Measurements from ENCODE around the gene DDOST.

The DDOST gene

DNA sequence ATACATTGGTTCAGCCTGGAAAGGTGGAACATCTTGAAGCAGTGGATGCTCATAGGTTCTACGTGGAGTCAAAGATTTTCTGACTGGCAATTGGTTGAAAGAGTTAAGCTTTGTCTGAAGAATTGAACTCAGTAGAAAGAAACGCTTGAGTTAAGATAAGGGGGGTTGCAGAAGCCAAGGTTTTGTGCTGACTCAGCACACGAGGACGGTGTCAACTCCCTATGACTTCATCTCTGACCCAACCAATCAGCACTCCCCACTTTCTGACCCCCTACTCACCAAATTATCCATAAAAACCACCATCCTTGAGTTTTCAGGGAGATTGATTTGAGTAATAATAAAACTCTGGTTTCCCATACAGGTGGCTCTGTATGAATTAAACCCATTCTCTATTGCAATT, 30.4 kb downstream of the DDOST start:
- Mint-ChIP-seq H3K27me3 (peaks cover 5% of the 10 kb centered on the region), H3K36me3 (no peaks in the 10 kb centered on the region), H3K27ac (no peak overlapping the region), H3K9me3 (ENCODE audit: low read depth) (no peaks in the 10 kb centered on the region), H3K4me1 (ENCODE audit: low read depth) (peaks cover 16% of the 10 kb centered on the region), H3K4me3 (no peak overlapping the region)

DNA sequence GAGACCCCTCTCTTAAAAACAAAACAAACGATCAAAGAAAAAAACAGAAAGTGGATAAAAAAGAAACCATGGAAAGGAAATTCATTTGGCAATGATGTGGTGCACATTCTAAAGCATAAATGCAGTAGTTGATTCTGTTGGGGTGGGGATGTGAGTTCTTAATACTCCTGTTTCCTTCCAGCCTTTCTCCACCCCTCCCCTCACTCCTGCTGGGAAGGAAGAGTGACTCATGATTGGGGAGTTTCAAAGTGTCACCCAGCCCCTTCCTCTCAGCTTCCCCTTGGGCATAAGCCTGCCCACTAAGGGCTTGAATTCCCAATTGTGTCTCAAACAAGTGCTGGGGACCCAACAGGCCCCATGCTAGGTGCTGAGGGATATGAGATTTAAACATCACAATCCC, 34.6 kb downstream of the DDOST start:
- Mint-ChIP-seq H3K4me3 (no peak overlapping the region), H3K4me1 (ENCODE audit: low read depth) (no peaks in the 10 kb centered on the region), H3K9me3 (ENCODE audit: low read depth) (no peaks in the 10 kb centered on the region), H3K36me3 (no peaks in the 10 kb centered on the region), H3K27me3 (peaks cover 5% of the 10 kb centered on the region), H3K27ac (no peak overlapping the region)

DNA sequence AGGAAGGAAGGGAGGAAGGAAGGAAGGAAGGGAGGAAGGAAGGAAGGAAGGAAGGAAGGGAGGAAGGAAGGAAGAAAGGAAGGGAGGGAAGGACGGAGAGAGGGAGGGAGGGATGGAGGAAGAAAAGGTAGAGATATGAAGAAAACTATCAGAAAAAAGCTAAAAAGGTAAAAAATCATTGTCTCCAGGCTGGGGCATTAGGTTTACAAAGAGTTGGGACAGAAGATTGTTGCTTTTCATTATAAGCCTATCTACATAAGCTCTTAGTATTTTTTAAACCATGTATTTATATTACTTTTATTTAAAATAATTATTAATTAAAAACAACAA, 35.1 kb downstream of the DDOST start:
- Mint-ChIP-seq H3K36me3 (no peaks in the 10 kb centered on the region), H3K4me1 (ENCODE audit: low read depth) (no peaks in the 10 kb centered on the region), H3K27me3 (peaks cover 5% of the 10 kb centered on the region), H3K9me3 (ENCODE audit: low read depth) (no peaks in the 10 kb centered on the region), H3K4me3 (no peak overlapping the region), H3K27ac (no peak overlapping the region)

DNA sequence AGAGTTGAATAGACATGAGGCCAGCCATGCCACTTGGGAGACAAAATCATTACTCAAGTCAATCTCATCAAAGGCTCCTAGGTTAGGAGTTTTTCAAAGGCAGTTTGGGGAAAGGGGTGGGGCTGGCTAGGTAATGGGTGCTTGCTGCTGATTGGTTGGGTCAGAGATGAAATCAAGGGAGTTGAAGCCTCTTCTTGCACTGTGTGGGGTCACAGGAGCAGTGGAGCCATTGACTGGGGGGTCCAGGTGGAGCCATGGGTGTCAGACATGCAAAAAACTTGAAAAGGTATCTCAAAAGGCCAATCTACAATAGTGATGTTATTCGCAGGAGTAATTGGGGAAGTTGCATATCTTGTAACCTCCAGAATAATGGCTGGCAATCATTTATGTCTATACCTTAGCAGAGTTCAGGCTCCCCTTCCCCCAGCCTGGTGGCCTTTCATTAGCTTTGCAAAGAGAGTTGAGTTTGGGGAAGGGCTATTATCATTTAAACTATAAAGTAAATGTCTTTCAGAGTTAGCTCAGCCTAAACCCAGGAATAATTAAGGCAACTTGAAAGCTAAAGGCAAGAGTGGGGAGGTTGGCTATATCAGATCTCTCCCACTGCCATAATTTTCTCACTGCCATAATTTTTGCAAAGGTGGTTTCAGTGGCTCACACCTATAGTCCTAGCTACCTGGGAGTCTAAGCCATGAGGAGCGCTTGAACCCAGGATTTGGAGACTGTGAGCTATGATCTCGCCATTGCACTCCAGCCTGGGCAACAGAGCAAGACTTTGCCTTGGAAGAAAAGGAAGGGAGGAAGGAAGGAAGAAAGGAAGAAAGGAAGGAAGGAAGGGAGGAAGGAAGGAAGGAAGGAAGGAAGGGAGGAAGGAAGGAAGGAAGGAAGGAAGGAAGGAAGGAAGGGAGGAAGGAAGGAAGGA, 35.7 kb downstream of the DDOST start:
- H3K27ac Mint-ChIP-seq = no peak overlapping the region
- no peak overlapping the region for H3K4me3 Mint-ChIP-seq
- no peaks in the 10 kb centered on the region for H3K9me3 Mint-ChIP-seq (ENCODE audit: low read depth)
- H3K4me1 Mint-ChIP-seq (ENCODE audit: low read depth) = no peaks in the 10 kb centered on the region
- H3K36me3 Mint-ChIP-seq = no peaks in the 10 kb centered on the region
- H3K27me3 Mint-ChIP-seq = peaks cover 5% of the 10 kb centered on the region

DNA sequence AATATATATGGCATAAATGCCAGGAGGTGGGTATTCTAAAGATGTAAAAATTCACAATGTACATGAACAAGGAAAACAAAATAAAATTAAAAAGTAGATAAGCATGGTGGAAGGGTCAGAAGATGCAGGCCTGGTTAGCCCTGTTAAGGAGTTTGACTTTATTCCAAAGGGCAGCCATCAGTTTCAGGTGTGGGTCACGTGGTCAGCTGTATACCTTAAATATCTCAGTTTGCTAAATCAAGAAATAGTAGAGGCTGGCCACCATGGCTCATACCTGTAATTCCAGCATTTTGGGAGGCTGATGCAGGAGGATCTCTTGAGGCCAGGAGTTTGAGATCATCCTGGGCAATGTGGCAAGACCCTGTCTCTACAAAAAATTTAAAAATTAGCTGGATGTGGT, 36.5 kb downstream of the DDOST start:
- Mint-ChIP-seq H3K4me1 (ENCODE audit: low read depth) (no peaks in the 10 kb centered on the region), H3K27ac (no peak overlapping the region), H3K27me3 (peaks cover 5% of the 10 kb centered on the region), H3K4me3 (no peak overlapping the region), H3K9me3 (ENCODE audit: low read depth) (no peaks in the 10 kb centered on the region), H3K36me3 (no peaks in the 10 kb centered on the region)

DNA sequence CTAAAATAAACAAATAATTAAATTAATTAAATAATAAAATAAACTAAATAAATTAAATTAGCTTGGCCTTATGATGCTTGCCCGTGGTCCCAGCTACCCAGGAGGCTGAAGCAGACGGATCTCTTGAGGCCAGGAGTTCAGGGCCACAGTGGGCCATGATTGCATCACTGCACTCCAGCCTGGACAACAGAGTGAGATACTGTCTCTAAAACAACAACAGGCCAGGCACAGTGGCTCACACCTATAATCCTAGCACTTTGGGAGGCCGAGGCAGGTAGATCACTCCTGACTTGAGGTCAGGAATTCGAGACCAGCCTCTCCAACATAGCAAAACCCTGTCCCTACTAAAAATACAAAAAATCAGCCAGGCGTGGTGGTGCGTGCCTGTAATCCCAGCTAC, 40.2 kb downstream of the DDOST start:
- no peak overlapping the region for H3K4me3 Mint-ChIP-seq
- no peaks in the 10 kb centered on the region for H3K4me1 Mint-ChIP-seq (ENCODE audit: low read depth)
- H3K27me3 Mint-ChIP-seq = peaks cover 4% of the 10 kb centered on the region
- no peak overlapping the region for H3K27ac Mint-ChIP-seq
- no peaks in the 10 kb centered on the region for H3K36me3 Mint-ChIP-seq
- no peaks in the 10 kb centered on the region for H3K9me3 Mint-ChIP-seq (ENCODE audit: low read depth)

DNA sequence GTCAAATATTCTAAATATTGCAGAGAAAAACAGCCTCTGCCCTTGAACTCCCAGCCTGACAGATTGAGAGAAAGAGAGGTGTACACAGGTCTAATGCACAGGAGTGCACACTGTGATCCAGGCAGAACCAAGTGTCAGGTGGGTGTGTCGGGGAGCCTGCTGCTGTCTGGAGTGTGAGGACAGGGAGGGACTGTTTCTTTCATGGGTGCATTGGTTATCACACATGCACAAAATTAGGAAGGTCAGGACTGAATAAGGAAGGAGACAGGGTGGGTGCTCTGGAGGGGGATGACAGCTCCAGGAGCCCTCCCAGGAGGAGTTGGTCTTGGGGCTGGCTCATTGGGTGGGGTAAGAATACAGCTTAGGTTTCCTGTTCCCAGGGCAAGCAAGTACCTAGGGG, 41.2 kb downstream of the DDOST start:
- no peaks in the 10 kb centered on the region for H3K4me1 Mint-ChIP-seq (ENCODE audit: low read depth)
- H3K36me3 Mint-ChIP-seq = no peaks in the 10 kb centered on the region
- no peaks in the 10 kb centered on the region for H3K9me3 Mint-ChIP-seq (ENCODE audit: low read depth)
- H3K4me3 Mint-ChIP-seq = no peak overlapping the region
- peaks cover 4% of the 10 kb centered on the region for H3K27me3 Mint-ChIP-seq
- H3K27ac Mint-ChIP-seq = no peak overlapping the region

DNA sequence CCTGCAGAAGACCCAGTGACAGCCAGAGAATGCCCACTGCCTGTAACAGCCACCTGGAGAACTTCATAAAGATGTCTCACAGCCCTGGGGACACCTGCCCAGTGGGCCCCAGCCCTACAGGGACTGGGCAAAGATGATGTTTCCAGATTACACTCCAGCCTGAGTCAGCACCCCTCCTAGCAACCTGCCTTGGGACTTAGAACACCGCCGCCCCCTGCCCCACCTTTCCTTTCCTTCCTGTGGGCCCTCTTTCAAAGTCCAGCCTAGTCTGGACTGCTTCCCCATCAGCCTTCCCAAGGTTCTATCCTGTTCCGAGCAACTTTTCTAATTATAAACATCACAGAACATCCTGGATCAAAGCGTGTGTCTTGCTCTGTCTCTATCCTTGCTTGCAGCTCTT, 42.6 kb downstream of the DDOST start:
- no peak overlapping the region for H3K4me3 Mint-ChIP-seq
- peaks cover 6% of the 10 kb centered on the region for H3K27me3 Mint-ChIP-seq
- no peaks in the 10 kb centered on the region for H3K36me3 Mint-ChIP-seq
- no peaks in the 10 kb centered on the region for H3K9me3 Mint-ChIP-seq (ENCODE audit: low read depth)
- H3K4me1 Mint-ChIP-seq (ENCODE audit: low read depth) = no peaks in the 10 kb centered on the region
- no peak overlapping the region for H3K27ac Mint-ChIP-seq

DNA sequence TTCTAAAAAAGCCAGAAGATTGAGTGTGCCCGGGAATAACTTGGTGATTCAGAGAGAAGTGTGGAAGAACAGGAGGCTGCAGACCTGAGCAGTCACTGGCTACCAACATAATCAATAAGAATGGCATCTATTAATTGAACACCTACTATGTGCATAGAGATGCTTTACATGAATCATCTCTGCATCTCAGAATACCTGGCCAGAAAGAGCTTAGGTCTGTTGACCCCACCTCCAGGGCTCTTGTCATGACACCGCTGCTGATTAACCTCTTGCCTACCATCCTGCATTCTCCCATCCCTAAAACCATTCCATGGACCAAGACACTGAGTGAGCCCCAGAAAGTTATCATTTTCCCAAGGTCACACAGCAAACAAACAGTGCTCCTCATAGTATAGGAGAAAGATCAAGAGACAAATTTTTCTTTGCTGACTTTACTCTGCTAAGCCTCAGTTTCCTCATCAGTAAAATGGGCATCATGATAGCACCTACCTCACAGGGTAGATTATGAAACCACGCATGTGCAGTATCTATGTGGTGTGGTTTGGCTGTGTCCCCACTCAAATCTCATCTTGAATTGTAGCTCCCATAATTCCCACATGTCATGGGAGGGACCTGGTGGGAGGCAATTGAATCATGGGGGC, 44.2 kb downstream of the DDOST start:
- Mint-ChIP-seq H3K9me3 (ENCODE audit: low read depth) (no peaks in the 10 kb centered on the region), H3K36me3 (no peaks in the 10 kb centered on the region), H3K27ac (no peak overlapping the region), H3K4me3 (no peak overlapping the region), H3K27me3 (peaks cover 6% of the 10 kb centered on the region), H3K4me1 (ENCODE audit: low read depth) (no peaks in the 10 kb centered on the region)

DNA sequence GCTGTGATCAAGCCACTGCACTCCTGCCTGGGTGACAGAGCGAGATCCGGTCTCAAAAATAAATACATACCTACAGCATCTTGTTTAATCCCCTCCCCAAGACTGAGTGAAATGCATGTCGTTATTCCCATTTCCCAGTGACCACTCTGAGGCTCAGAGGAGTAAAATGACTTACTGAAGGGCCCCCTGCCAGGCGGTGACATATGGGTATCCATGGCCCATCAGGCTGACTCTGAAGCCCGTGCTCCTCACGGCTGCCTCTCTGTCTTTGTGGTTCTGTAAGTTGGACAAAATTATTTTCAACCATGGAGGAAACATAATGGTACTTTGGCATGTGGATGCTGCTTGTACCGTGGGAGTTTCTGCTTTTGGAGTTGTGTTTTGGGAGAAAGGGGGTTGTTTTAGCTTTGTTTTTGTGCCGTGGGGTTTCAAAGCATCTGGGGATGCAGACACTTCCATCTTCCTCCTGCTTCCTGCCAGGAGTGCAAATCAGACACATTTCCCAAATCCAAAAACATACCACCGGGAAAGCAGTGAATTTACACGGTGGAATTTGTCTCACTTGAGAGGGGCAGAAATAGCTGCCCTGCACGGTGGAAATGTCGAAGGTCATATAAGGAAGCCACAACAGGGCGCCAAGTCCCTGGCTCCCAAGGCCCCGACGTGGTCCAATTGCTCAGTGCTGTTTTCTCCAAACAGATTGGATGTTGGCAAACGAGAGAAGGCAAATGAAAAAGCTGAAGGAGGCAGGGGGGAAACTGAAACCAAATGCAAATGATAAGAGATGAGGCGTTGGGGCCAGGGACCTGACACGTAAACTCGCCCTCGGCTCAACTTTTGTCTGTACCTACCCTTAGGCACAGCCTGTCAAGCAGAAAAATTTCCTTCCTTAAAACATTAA, 45.0 kb downstream of the DDOST start:
- Mint-ChIP-seq H3K9me3 (ENCODE audit: low read depth) (no peaks in the 10 kb centered on the region), H3K27ac (no peak overlapping the region), H3K36me3 (no peaks in the 10 kb centered on the region), H3K4me1 (ENCODE audit: low read depth) (no peaks in the 10 kb centered on the region), H3K27me3 (peaks cover 6% of the 10 kb centered on the region), H3K4me3 (no peak overlapping the region)

DNA sequence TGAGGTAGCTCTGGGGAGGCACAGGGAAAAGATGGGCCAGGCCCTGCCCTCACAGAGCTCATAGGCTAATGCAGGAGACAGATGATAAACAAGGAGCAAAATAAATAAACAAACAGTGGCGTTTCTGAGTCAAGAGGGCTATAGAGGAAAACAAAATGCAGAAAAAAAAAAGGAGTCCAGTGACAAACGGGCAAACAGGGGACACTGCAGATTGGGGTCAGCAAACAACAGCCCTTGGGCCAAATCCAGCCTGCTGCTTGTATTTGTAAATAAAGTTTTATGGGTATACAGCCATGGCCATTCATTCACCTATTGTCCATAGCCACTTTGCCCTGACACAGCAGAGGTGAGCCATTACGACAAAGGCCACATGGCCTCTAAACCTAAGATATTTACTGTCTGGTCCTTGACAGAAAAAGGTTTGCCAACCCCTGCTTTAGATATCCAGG, 47.0 kb downstream of the DDOST start:
- H3K4me3 Mint-ChIP-seq = no peak overlapping the region
- H3K27ac Mint-ChIP-seq = no peak overlapping the region
- H3K9me3 Mint-ChIP-seq (ENCODE audit: low read depth) = no peaks in the 10 kb centered on the region
- H3K36me3 Mint-ChIP-seq = no peaks in the 10 kb centered on the region
- peaks cover 8% of the 10 kb centered on the region for H3K27me3 Mint-ChIP-seq
- H3K4me1 Mint-ChIP-seq (ENCODE audit: low read depth) = no peaks in the 10 kb centered on the region

DNA sequence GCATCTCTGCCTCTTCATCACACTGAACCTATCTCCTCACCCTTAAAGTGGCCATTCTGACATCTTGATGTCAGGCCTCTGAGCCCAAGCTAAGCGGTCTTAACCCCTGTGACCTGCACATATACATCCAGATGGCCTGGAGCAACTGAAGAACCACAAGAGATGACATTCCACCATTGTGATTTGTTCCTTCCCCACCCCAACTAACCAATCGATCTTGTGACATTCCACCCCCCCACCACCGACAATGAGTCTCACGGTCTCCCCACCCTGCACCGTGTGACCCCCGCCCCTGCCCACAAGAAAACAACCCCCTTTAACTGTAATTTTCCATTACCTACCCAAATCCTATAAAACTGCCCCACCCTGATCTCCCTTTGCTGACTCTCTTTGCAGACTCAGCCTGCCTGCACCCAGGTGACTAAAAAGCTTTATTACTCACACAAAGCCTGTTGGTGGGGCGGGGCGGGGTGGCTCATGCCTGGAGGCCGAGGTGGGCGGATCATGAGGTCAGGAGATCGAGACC, 48.9 kb downstream of the DDOST start:
- Mint-ChIP-seq H3K4me1 (ENCODE audit: low read depth) (no peaks in the 10 kb centered on the region), H3K9me3 (ENCODE audit: low read depth) (no peaks in the 10 kb centered on the region), H3K36me3 (no peaks in the 10 kb centered on the region), H3K27me3 (peaks cover 7% of the 10 kb centered on the region), H3K27ac (no peak overlapping the region), H3K4me3 (no peak overlapping the region)

DNA sequence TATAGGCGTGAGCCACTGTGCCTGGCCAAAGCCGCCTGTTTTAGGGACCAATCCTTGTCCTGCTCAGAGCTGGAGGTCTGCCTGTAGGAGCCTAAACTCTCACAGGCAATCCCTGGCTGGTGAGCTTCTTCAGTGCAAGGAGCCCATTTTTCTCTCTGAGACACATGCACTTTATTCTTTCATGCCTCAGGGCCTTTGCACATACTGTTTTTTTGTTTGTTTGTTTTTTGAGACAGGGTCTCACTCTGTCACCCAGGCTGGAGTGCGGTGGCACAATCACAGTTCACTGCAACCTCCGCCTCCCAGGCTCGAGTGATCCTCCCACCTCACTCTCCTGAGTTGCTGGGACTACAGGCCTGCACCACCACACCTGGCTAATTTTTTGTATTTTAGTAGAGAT, 49.5 kb downstream of the DDOST start:
- Mint-ChIP-seq H3K4me3 (no peak overlapping the region), H3K4me1 (ENCODE audit: low read depth) (no peaks in the 10 kb centered on the region), H3K36me3 (no peaks in the 10 kb centered on the region), H3K27me3 (peaks cover 4% of the 10 kb centered on the region), H3K9me3 (ENCODE audit: low read depth) (no peaks in the 10 kb centered on the region), H3K27ac (no peak overlapping the region)

DNA sequence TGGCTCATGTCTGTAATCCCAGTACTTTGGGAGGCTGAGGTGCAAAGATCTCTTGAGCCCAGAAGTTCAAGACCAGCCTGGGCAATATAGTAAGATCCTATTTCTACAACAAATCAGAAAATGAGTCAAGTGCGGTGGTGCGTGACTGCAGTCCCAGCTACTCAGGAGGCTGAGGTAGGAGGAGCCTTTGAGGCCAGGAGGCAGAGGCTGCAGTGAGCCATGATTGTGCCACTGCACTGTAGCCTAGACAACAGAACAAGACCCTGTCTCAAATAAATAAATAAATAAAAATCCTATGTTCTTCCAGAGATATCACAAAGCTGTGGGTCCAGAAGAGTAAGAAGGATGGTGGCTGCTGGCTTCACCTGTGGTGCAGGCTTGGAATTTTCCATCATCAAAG, 50.2 kb downstream of the DDOST start:
- no peak overlapping the region for H3K27ac Mint-ChIP-seq
- no peak overlapping the region for H3K4me3 Mint-ChIP-seq
- H3K36me3 Mint-ChIP-seq = no peaks in the 10 kb centered on the region
- H3K9me3 Mint-ChIP-seq (ENCODE audit: low read depth) = no peaks in the 10 kb centered on the region
- no peaks in the 10 kb centered on the region for H3K4me1 Mint-ChIP-seq (ENCODE audit: low read depth)
- H3K27me3 Mint-ChIP-seq = peaks cover 4% of the 10 kb centered on the region

DNA sequence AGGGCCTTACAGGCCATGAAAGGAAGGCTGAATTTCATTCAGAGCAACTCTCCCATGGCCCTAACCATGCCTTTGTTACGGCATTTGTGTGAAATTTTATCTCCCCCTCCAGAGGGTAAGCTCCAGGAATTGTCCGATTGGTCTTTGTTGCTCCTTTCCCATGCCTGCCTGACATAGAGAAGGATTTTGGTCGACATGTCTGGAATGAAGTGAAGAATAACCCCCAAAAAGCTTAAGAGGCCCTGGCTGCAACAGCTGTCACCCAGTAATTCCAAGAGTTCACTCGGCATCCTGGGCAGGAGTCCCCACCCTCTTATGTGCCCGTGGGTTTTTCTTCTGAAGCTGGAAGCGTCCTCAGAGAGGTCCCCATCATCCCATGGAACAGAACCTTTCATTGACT, 51.6 kb downstream of the DDOST start:
- Mint-ChIP-seq H3K27me3 (peaks cover 7% of the 10 kb centered on the region), H3K4me3 (no peak overlapping the region), H3K9me3 (ENCODE audit: low read depth) (no peaks in the 10 kb centered on the region), H3K4me1 (ENCODE audit: low read depth) (no peaks in the 10 kb centered on the region), H3K27ac (no peak overlapping the region), H3K36me3 (no peaks in the 10 kb centered on the region)

Data from activated naive CD8-positive, alpha-beta T cell (primary cell).